Activated CD4-positive, alpha-beta T cell treated with anti-CD3 and anti-CD28 coated beads, Interleukin-2, amount 50 U/mL, for 48 hours (primary cell): ENCODE results near the gene NTMT1.

Source experiments
- DNase-seq, 2 experiments: peaks; one replicate each; pipeline ENCODE4 v3.0.0-alpha.2; 2020

The NTMT1 gene

DNA sequence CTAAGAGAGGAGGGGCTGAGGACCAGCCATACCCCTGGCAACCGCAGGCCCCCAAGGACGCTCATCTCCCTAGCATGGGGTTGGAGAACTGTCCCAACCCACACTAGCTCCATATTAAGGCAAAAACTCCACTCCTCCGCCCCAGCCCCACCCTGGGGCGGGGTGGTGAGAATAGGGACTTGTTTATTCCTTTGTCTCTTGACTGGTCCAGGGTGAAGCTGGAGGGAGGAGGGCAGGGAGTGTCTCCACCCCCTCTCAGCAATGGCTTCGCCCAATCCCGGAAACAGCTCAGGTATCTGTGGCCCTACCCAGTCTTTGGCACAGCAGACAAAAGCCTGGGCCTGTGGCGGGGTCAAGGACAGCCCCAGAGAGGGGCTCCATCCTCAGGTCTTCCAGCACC is 56.4 kb downstream of the NTMT1 start:
- no peak for DNase-seq

DNA sequence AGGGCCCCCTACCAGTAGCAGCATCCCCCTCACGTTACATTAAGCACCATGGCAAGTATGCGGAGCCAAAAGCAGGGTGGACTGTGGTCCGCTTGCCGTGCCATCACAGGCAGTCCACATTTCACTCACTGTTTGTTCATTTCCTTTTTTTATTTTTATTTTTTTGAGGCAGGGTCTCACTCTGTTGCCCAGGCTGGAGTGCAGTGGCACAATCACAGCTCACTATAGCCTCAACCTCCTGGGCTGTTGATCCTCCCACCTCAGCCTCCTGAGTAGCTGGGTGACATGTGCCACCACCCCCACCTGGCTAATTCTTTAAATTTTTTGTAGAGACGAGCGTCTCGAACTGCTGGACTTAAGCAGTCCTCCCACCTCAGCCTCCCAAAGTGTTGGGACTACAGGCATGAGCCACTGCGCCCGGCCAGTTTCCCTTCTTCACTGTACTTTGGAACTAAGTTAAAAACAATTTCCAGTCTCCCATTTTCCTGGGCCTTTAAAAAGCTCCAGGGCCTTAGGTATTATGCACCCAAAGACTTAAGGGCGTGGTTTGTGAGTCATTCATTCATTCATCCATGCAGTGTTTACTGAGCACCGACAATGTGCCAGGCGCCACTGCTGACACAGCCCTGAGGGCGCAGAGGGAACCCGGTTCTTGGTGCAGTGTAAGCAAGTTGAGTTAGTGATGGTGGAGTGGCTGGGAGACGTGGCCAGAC is 59.4 kb downstream of the NTMT1 start:
- DNase-seq = no peak
